Activated CD4-positive, alpha-beta T cell treated with anti-CD3 and anti-CD28 coated beads, Interleukin-2, amount 10 ng/mL, durations not matched to agents 7 days and 5 days (primary cell): ENCODE results near the gene STX4. TPM values are rescaled to one million over a fixed set of nuclear protein-coding genes. Genes with fewer than 3 reads are reported as not detected.
"Not testable (repeated sequence)": the region's sequence is repeated elsewhere in the genome, so short reads cannot be mapped to it uniquely, and the experiment has no call there.

Source experiments
- CTCF ChIA-PET: fragments of 350-600 bp; sonication (Branson Sonifier 250); formaldehyde crosslinking; loops from one replicate; lab custom pipeline; 2021; ENCODE audit warnings: antibody characterized with exemption; lab: Charles Lee
- POLR2A ChIA-PET: fragments of 350-600 bp; sonication (Branson Sonifier 250); formaldehyde crosslinking; loops from one replicate; lab custom pipeline; 2021; ENCODE audit warnings: antibody characterized with exemption; lab: Charles Lee
- DNase-seq: peaks from one replicate; pipeline ENCODE4 v3.0.0-alpha.2; 2020
- H3K27ac Mint-ChIP-seq: one replicate; pipeline ENCODE4 v1.8.0; 2021; ENCODE audit warnings: mild to moderate bottlenecking, moderate library complexity, mixed read lengths
- H3K27me3 Mint-ChIP-seq: one replicate; pipeline ENCODE4 v1.8.0; 2021; ENCODE audit warnings: mixed read lengths
- H3K36me3 Mint-ChIP-seq: one replicate; pipeline ENCODE4 v1.8.0; 2021; ENCODE audit warnings: low read depth, mixed read lengths
- H3K4me1 Mint-ChIP-seq: one replicate; pipeline ENCODE4 v1.8.0; 2021; ENCODE audit warnings: mixed read lengths
- H3K4me3 Mint-ChIP-seq: one replicate; pipeline ENCODE4 v1.8.0; 2021; ENCODE audit warnings: mild to moderate bottlenecking, moderate library complexity, mixed read lengths
- H3K9me3 Mint-ChIP-seq: one replicate; pipeline ENCODE4 v1.8.0; 2021; ENCODE audit warnings: mixed read lengths
- total RNA-seq, 2 experiments: library from RNA; stranded (reverse); gene quantifications; one replicate each; pipeline ENCODE4 v1.2.3, GENCODE V29; 2021

The STX4 gene
- total RNA-seq, 2 experiments from 2014 or later = 48.0 to 56.7 TPM

GRCh38 chr16:31010585-31011325, 22.6 kb upstream of the STX4 start, which contains the start of gene STX1B:
Gene STX1B (minus strand): TSS chr16:31010638. CDS start chr16:31010396, 242 bp downstream.
- Mint-ChIP-seq H3K27me3 (peaks cover 48% of the 10 kb centered on the region), H3K27ac (peak within 1 kb of the TSS; percentile 42), H3K9me3 (no peaks in the 10 kb centered on the region), H3K4me1 (peaks cover 12% of the 10 kb centered on the region), H3K36me3 (no peaks in the 10 kb centered on the region), H3K4me3 (peak within 1 kb of the TSS; percentile 43)
- CTCF ChIA-PET = no interaction called here
- DNase-seq = peak; percentile 44
- POLR2A ChIA-PET = no interaction called here

GRCh38 chr16:31011815-31012214, 21.5 kb upstream of the STX4 start:
- Mint-ChIP-seq H3K4me1 (peaks cover 12% of the 10 kb centered on the region), H3K27me3 (peaks cover 42% of the 10 kb centered on the region)
- POLR2A ChIA-PET, DNase-seq, CTCF ChIA-PET, H3K27ac Mint-ChIP-seq, H3K9me3 Mint-ChIP-seq, H3K36me3 Mint-ChIP-seq, H3K4me3 Mint-ChIP-seq: not testable (repeated sequence)

- peaks cover 42% of the 10 kb centered on the region for H3K27me3 Mint-ChIP-seq
- POLR2A ChIA-PET, H3K27ac Mint-ChIP-seq, DNase-seq, H3K36me3 Mint-ChIP-seq, CTCF ChIA-PET, H3K9me3 Mint-ChIP-seq, H3K4me3 Mint-ChIP-seq: not testable (repeated sequence)
- peaks cover 12% of the 10 kb centered on the region for H3K4me1 Mint-ChIP-seq
Observed at GRCh38 chr16:31013292-31013691, 20.1 kb upstream of the STX4 start.

DNA sequence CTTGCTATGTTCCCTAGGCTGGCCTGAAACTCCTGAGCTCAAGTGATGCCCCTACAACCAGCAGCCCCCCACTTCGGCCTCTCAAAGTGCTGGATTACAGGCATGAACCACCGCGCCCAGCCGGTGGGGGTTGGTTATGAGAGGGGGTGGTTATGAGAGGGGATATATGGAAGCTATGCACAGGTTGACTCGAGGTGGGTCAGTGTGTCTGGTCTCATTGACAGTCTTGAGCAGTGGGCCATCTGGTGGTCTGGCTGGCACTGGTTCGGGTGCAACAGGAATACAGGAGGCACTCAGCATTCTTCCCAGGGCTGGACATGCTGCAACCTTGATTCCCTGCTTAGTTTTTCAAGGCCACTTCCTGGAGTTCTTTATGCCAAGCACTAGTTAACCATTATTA, 17.3 kb upstream of the STX4 start:
- Mint-ChIP-seq H3K36me3 (no peaks in the 10 kb centered on the region), H3K27me3 (peaks cover 27% of the 10 kb centered on the region), H3K27ac (no peak overlapping the region), H3K9me3 (no peaks in the 10 kb centered on the region), H3K4me1 (peaks cover 6% of the 10 kb centered on the region), H3K4me3 (no peak overlapping the region)
- DNase-seq = no peak
- CTCF ChIA-PET = interaction anchor here (1.0 kb wide), 1 partner anchor 30 kb away, joined by 3 read pairs; no protein-coding TSS in a partner anchor
- POLR2A ChIA-PET = no interaction called here

DNA sequence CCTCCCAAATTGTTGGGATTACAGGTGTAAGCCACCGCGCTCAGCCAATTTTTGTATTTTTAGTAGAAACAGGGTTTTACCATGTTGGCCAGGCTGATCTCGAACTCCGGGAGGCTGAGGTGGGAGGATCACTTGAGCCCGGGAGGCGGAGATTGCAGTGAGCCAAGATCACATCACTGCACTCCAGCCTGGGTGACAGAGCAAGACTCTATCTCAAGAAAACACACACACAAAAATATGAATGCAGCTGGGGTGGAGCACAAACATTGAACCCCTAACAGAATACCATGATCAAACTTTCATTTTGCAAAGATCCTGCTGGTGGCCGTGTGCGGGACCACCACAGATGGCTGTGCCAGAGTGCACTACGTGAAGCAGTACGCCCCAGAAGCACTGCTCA, 15.6 kb upstream of the STX4 start:
- H3K27ac Mint-ChIP-seq, H3K9me3 Mint-ChIP-seq, H3K36me3 Mint-ChIP-seq, CTCF ChIA-PET, H3K4me3 Mint-ChIP-seq, DNase-seq, H3K4me1 Mint-ChIP-seq, POLR2A ChIA-PET: not testable (repeated sequence)
- peaks cover 15% of the 10 kb centered on the region for H3K27me3 Mint-ChIP-seq

- peaks cover 20% of the 10 kb centered on the region for H3K4me1 Mint-ChIP-seq
- H3K27ac Mint-ChIP-seq = no peak overlapping the region
- CTCF ChIA-PET = interaction anchor here (0.7 to 1.5 kb wide), 3 partner anchors 17 to 209 kb away, joined by 3 read pairs; no protein-coding TSS in a partner anchor
- POLR2A ChIA-PET = interaction anchor here (0.7 kb wide), 1 partner anchor 33 kb away, joined by 4 read pairs; no protein-coding TSS in a partner anchor
- DNase-seq = no peak
- H3K4me3 Mint-ChIP-seq = no peak overlapping the region
- H3K36me3 Mint-ChIP-seq = no peaks in the 10 kb centered on the region
- H3K9me3 Mint-ChIP-seq = no peaks in the 10 kb centered on the region
- no peaks in the 10 kb centered on the region for H3K27me3 Mint-ChIP-seq
Observed at GRCh38 chr16:31020536-31020935, 12.8 kb upstream of the STX4 start.

GRCh38 chr16:31022544-31023251, 10.7 kb upstream of the STX4 start:
- peak overlapping the region; percentile 55 for H3K27ac Mint-ChIP-seq
- CTCF ChIA-PET = interaction anchor here (0.6 to 0.9 kb wide), 4 partner anchors 8 to 88 kb away, joined by 3 read pairs; no protein-coding TSS in a partner anchor

DNA sequence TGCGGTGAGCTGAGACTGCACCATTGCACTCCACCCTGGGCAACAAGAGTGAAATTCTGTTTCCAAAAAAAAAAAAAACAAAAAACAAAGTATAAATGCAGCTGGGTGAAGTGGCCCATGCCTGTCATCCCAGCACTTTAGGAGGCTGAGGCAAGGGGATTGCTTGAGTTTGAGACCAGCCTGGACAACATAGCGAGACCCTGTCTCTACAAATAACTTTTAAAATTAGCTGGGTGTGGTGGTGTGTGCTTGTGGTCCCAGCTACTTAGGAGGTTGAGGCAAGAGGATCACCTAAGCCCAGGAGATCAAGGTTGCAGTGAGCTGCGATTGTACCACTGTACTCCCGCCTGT, 10.1 kb upstream of the STX4 start:
- ChIA-PET POLR2A (no interaction called here), CTCF (interaction anchor here (0.9 kb wide), 2 partner anchors 55 to 89 kb away, joined by 3 read pairs; no protein-coding TSS in a partner anchor)
- H3K4me1 Mint-ChIP-seq = peaks cover 20% of the 10 kb centered on the region
- no peak for DNase-seq
- H3K27ac Mint-ChIP-seq = no peak overlapping the region
- no peak overlapping the region for H3K4me3 Mint-ChIP-seq
- H3K9me3 Mint-ChIP-seq = no peaks in the 10 kb centered on the region
- H3K36me3 Mint-ChIP-seq = no peaks in the 10 kb centered on the region
- H3K27me3 Mint-ChIP-seq = no peaks in the 10 kb centered on the region

More at GRCh38 chr16:31022544-31023251, 10.7 kb upstream of the STX4 start:
- Mint-ChIP-seq H3K4me1 (peaks cover 20% of the 10 kb centered on the region), H3K36me3 (no peaks in the 10 kb centered on the region), H3K9me3 (no peaks in the 10 kb centered on the region), H3K4me3 (no peak overlapping the region), H3K27me3 (no peaks in the 10 kb centered on the region)
- POLR2A ChIA-PET = no interaction called here
- no peak for DNase-seq

GRCh38 chr16:31023627-31024226, 9.6 kb upstream of the STX4 start:
- CTCF ChIA-PET = interaction anchor here (0.9 kb wide), 1 partner anchor 89 kb away, joined by 3 read pairs; no protein-coding TSS in a partner anchor
- H3K27ac Mint-ChIP-seq = no peak overlapping the region
- H3K27me3 Mint-ChIP-seq = no peaks in the 10 kb centered on the region
- H3K36me3 Mint-ChIP-seq = no peaks in the 10 kb centered on the region
- no peak for DNase-seq
- H3K4me1 Mint-ChIP-seq = peaks cover 20% of the 10 kb centered on the region
- POLR2A ChIA-PET = no interaction called here
- no peaks in the 10 kb centered on the region for H3K9me3 Mint-ChIP-seq
- H3K4me3 Mint-ChIP-seq = no peak overlapping the region

DNA sequence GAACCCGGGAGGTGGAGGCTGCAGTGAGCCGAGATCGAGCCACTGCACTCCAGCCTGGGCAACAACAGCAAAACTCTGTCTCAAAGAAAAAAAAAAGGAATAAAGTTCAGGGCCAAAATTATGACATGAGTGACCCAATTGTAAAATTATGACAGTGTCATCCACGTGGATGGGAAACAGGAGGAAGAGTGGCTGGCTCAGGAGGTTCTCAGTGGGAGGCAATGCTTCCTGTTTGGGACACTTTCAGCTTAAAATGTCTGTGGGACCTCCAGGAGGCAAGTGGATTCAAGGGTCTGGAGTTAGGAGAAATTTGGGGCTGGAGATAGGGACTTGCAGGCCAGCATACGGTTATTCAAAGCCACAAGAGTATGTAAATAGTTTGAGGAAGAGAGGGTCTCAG, 8.0 kb upstream of the STX4 start:
- no peak for DNase-seq
- no peaks in the 10 kb centered on the region for H3K27me3 Mint-ChIP-seq
- H3K36me3 Mint-ChIP-seq = no peaks in the 10 kb centered on the region
- H3K4me1 Mint-ChIP-seq = peaks cover 20% of the 10 kb centered on the region
- CTCF ChIA-PET = no interaction called here
- H3K27ac Mint-ChIP-seq = no peak overlapping the region
- no peaks in the 10 kb centered on the region for H3K9me3 Mint-ChIP-seq
- POLR2A ChIA-PET = no interaction called here
- no peak overlapping the region for H3K4me3 Mint-ChIP-seq

DNA sequence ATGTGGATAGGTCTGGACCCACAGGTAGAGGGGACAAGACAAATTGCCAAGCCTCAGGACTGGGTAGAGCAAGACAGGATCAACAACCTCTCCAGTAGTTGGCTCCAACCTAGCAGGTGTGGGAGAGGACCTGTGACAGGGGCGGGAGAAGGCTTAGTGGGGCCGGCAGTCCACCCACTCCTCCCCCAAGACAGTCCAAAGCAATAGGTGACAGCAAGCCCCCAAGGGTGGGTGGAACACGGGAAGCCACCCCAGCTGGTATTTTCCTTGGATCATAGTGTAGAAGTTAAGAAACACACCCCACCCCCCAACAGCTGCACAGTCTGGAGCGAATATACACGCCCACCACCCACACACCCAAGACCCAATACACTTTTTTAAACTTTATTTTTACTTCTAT, 4.1 kb upstream of the STX4 start:
- ChIA-PET POLR2A (no interaction called here), CTCF (no interaction called here)
- Mint-ChIP-seq H3K4me3 (no peak overlapping the region), H3K27ac (no peak overlapping the region), H3K36me3 (peaks cover 3% of the 10 kb centered on the region), H3K4me1 (peaks cover 17% of the 10 kb centered on the region), H3K27me3 (no peaks in the 10 kb centered on the region), H3K9me3 (no peaks in the 10 kb centered on the region)
- no peak for DNase-seq

GRCh38 chr16:31031276-31031675, 2.1 kb upstream of the STX4 start:
- peak overlapping the region; percentile 31 for H3K27ac Mint-ChIP-seq
- CTCF ChIA-PET = interaction anchor here (0.9 to 1.5 kb wide), 2 partner anchors 9 to 46 kb away, joined by 3 read pairs; no protein-coding TSS in a partner anchor
- no peaks in the 10 kb centered on the region for H3K27me3 Mint-ChIP-seq
- DNase-seq = no peak
- POLR2A ChIA-PET = no interaction called here
- peaks cover 23% of the 10 kb centered on the region for H3K4me1 Mint-ChIP-seq
- H3K36me3 Mint-ChIP-seq = peaks cover 9% of the 10 kb centered on the region
- H3K9me3 Mint-ChIP-seq = no peaks in the 10 kb centered on the region
- no peak overlapping the region for H3K4me3 Mint-ChIP-seq
